ENCODE data around the gene ABCA3.

DNA sequence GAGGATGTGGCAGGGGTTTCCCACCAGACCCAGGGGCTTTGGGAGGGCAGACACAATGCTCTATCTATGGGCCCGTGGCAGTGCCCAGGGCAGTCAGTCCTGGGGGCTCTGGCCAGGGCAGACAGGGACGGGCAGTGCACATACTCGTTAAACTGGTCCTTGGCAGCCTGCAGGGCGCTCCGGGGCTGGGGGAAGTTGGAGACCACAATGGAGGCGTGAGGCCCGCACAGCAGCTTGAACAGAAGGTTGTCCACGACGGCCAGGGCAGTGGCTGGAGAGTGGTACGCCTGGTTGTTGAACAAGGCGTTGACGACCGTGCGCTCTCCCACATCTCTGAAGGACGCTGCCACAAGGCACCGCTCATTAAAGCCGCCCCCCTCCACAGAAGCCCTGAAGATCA, 54.0 kb downstream of the ABCA3 start:
- TF ChIP-seq CREB1 (IDR thresholded peaks at IDR 0.05; ENCODE audit: low read depth), result no peak
- TF ChIP-seq YY1 (IDR thresholded peaks at IDR 0.05; ENCODE audit: low read depth), result no peak
- TF ChIP-seq CEBPB (IDR thresholded peaks at IDR 0.05), result no peak
- no peak for TF ChIP-seq TAF1 (IDR thresholded peaks at IDR 0.05; ENCODE audit: low read depth)
- TF ChIP-seq, protein P1, sequence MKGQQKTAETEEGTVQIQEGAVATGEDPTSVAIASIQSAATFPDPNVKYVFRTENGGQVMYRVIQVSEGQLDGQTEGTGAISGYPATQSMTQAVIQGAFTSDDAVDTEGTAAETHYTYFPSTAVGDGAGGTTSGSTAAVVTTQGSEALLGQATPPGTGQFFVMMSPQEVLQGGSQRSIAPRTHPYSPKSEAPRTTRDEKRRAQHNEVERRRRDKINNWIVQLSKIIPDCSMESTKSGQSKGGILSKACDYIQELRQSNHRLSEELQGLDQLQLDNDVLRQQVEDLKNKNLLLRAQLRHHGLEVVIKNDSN (IDR thresholded peaks at IDR 0.05), result no peak
- TF ChIP-seq, protein P2, sequence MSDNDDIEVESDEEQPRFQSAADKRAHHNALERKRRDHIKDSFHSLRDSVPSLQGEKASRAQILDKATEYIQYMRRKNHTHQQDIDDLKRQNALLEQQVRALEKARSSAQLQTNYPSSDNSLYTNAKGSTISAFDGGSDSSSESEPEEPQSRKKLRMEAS (IDR thresholded peaks at IDR 0.05), result no peak

Measured in Ishikawa (cell line).